Activated CD8-positive, alpha-beta memory T cell treated with anti-CD3 and anti-CD28 coated beads, Interleukin-2, amount 10 ng/mL, durations not matched to agents 7 days and 5 days (primary cell): Measurements from ENCODE around the gene NUP214. TPM values are rescaled to one million over a fixed set of nuclear protein-coding genes. Genes with fewer than 3 reads are reported as not detected.
"Not testable (repeated sequence)": the region's sequence is repeated elsewhere in the genome, so short reads cannot be mapped to it uniquely, and the experiment has no call there.

Experiments
- ATAC-seq: fragments of 150-1000 bp; cut with Tn5 transposase; one replicate; pipeline ENCODE4 v1.10.0; 2021; ENCODE audit warnings: moderate library complexity
- CTCF ChIA-PET: fragments of 350-600 bp; sonication (Branson Sonifier 250); formaldehyde crosslinking; loops from one replicate; lab custom pipeline; 2021; ENCODE audit warnings: antibody characterized with exemption; lab: Charles Lee
- DNase-seq: peaks from one replicate; pipeline ENCODE4 v3.0.0-alpha.2; 2020
- H3K27ac Mint-ChIP-seq: one replicate; pipeline ENCODE4 v1.8.0; 2021; ENCODE audit warnings: mild to moderate bottlenecking, mixed read lengths
- H3K27me3 Mint-ChIP-seq: one replicate; pipeline ENCODE4 v1.8.0; 2021; ENCODE audit warnings: mixed read lengths
- H3K36me3 Mint-ChIP-seq: one replicate; pipeline ENCODE4 v1.8.0; 2021; ENCODE audit warnings: mild to moderate bottlenecking, mixed read lengths
- H3K4me1 Mint-ChIP-seq: one replicate; pipeline ENCODE4 v1.8.0; 2021; ENCODE audit warnings: mixed read lengths
- H3K4me3 Mint-ChIP-seq: one replicate; pipeline ENCODE4 v1.8.0; 2021; ENCODE audit warnings: mild to moderate bottlenecking, moderate library complexity, mixed read lengths
- H3K9me3 Mint-ChIP-seq: one replicate; pipeline ENCODE4 v1.8.0; 2022; ENCODE audit warnings: low read depth, mixed read lengths
- total RNA-seq, 2 experiments: library from RNA; stranded (reverse); gene quantifications; one replicate each; pipeline ENCODE4 v1.2.3, GENCODE V29; 2021

Gene NUP214
- total RNA-seq, 2 experiments from 2014 or later, result 58.3 to 79.9 TPM

DNA sequence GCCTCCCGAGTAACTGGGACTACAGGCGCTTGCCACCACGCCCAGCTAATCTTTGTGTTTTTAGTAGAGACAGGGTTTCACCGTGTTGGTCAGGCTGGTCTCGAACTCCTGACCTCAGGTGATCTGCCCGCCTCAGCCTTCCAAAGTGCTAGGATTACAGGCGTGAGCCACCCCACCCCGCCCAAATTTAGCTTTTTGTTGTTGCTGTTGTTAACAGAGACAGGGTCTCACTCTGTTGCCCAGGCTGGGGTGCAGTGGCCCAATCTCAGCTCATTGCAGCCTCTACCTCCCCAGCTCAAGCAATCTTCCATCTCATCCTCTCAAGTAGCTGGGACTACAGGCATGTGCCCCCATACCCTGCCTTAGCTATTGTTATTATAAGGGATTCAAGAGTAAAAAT, 25.5 kb upstream of the NUP214 start:
- CTCF ChIA-PET, result interaction anchor here (1.3 to 1.7 kb wide), 2 partner anchors 10 to 53 kb away, joined by 4 to 7 read pairs; no protein-coding TSS in a partner anchor
- peaks cover 30% of the 10 kb centered on the region for H3K27me3 Mint-ChIP-seq
- H3K9me3 Mint-ChIP-seq, ATAC-seq, DNase-seq, H3K4me1 Mint-ChIP-seq, H3K27ac Mint-ChIP-seq, H3K36me3 Mint-ChIP-seq, H3K4me3 Mint-ChIP-seq: not testable (repeated sequence)

DNA sequence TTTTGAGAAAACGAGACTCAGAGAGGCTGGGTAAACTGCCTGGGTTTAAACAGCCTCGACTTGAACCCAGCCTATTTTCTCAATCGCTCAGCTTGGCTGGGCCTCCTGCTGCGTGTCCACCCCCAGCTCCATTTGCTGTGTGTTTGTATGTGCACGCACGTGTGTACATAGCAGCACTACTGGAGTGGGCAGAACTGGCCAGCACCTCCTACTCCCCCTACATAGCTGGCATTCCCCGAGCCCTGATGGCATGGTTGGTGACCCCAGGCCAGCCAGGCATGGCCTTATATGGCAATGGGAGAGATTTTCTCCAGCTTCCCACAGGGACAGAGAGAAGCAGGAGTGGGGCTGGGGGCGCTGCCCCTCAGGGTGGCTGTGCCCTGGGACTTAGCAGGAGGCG, 24.9 kb upstream of the NUP214 start:
- no peaks in the 10 kb centered on the region for H3K36me3 Mint-ChIP-seq
- peaks cover 8% of the 10 kb centered on the region for H3K4me1 Mint-ChIP-seq
- H3K27me3 Mint-ChIP-seq, result peaks cover 24% of the 10 kb centered on the region
- DNase-seq, result no peak
- H3K4me3 Mint-ChIP-seq, result no peak overlapping the region
- CTCF ChIA-PET, result interaction anchor here (0.8 to 1.4 kb wide), 2 partner anchors 54 to 236 kb away, joined by 3 to 7 read pairs; no protein-coding TSS in a partner anchor
- no peaks in the 10 kb centered on the region for H3K9me3 Mint-ChIP-seq
- no peak overlapping the region for H3K27ac Mint-ChIP-seq
- ATAC-seq, result no peak

DNA sequence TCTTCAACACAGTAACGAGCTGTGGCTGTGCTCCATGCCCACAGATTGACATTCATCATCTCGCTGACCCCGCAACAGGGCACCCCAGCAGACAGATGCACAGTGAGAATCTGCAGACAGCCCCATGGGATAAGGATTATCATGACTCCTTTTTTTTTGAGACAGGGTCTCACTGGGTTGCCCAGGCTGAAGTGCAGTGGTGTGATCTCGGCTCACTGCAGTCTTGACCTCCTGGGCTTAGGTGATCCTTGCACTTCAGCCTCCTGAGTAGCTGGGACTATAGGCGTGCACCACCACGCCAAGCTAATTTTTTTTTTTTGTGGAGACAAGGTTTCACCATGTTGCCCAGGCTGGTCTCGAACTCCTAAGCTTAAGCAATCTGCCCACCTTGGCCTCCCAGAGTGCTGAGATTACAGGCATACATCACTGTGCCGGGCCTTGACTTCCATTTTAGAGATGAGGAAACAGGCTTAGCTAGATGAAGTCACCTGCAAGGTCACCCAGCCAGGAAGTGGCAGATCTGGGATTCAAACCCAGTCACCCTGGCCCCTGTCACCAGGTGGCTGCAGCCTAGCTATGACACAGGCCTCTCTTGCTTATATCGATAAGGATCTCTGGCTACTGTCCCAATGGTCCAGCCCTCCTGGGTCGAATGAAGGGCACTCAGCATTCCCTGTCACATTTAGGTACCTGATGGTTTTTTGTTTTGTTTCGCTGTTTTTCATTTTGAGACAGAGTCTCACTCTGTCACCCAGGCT, 24.0 kb upstream of the NUP214 start:
- no peak overlapping the region for H3K27ac Mint-ChIP-seq
- peaks cover 4% of the 10 kb centered on the region for H3K4me1 Mint-ChIP-seq
- H3K4me3 Mint-ChIP-seq, result no peak overlapping the region
- ATAC-seq (peak; percentile 27), DNase-seq (no peak)
- H3K9me3 Mint-ChIP-seq, result no peaks in the 10 kb centered on the region
- CTCF ChIA-PET, result interaction anchor here (1.3 to 1.4 kb wide), 2 partner anchors 55 to 235 kb away, joined by 4 to 7 read pairs; no protein-coding TSS in a partner anchor
- H3K27me3 Mint-ChIP-seq, result peaks cover 17% of the 10 kb centered on the region
- H3K36me3 Mint-ChIP-seq, result no peaks in the 10 kb centered on the region

DNA sequence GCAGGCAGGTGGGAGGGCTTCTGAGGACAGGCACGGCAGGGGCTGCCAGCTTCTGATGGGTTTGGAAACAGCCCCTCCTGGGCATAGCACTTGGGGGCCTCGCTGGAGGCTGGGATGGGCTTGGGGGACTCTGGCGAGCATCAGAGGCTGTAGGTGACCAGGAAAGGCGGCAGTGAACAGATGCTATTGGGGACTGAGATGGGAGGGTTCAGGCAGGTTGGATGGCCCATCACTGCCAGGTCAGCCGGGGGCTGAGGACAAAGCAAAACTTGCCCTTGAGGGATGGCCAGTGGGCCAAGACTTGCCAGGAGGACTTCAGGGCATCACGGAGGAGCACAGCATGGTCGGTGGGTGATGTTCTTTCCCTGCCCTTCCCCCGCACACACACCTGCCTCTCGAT, 22.4 kb upstream of the NUP214 start:
- CTCF ChIA-PET, result no interaction called here
- DNase-seq (no peak), ATAC-seq (no peak)
- H3K27ac Mint-ChIP-seq, result no peak overlapping the region
- no peaks in the 10 kb centered on the region for H3K4me1 Mint-ChIP-seq
- H3K27me3 Mint-ChIP-seq, result peaks cover 10% of the 10 kb centered on the region
- no peak overlapping the region for H3K4me3 Mint-ChIP-seq
- no peaks in the 10 kb centered on the region for H3K36me3 Mint-ChIP-seq
- no peaks in the 10 kb centered on the region for H3K9me3 Mint-ChIP-seq

DNA sequence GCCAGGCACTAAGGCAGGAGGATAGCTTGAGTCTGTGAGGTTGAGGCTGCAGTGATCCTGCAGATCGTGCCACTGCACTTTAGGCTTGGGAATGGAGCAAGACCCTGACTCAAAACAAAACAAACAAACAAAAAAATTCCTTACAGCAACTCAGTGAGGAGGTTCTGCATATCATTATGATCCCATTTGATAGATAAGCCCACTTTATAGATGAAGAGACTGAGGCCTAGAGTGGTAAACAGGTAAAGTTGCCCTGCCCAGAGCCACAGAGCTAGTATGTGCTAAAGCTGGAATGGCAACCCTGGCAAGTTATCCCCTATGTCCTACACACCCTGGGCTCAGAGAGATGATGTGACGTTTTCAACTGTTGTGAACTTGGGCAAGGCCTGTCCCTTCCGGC, 21.9 kb upstream of the NUP214 start:
- ATAC-seq (no peak), DNase-seq (no peak)
- Mint-ChIP-seq H3K36me3 (no peaks in the 10 kb centered on the region), H3K9me3 (no peaks in the 10 kb centered on the region), H3K27ac (no peak overlapping the region), H3K4me3 (no peak overlapping the region), H3K4me1 (no peaks in the 10 kb centered on the region), H3K27me3 (peaks cover 8% of the 10 kb centered on the region)
- CTCF ChIA-PET, result no interaction called here

DNA sequence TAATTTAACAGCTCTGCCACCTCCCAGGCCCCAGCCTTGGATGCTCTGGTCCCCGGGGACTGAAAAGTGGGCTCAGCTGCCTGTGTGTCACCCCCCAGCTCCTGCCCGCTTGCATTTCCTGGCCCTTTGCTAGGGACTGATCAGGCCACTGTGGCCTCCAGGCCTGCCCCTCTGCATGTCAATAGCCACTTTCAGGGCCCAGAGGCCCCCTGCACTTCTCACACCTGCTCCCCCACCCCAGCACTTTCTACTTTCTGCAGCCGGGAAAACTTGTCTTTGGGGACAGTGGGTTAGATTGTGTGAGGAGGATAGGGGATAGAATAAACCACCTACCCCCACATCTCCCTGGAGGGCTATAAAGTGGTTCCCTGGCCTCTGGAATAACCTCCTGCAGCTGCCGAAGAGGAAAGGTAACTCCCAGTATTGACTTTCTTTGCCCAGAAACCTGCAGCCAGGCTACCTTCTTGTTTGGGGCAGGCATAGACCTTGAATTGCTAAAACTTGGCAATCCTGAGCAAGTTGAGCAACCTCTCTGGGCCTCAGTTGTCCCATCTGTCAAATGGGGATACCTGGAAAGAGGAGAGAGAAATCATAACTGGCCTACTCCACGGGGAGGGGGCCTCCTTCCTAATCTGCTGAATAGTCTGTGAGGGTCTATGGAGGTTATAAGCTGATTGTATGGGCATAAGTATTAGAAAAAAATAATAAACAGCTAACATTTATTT, 21.2 kb upstream of the NUP214 start:
- Mint-ChIP-seq H3K4me3 (no peak overlapping the region), H3K4me1 (no peaks in the 10 kb centered on the region), H3K27ac (no peak overlapping the region), H3K36me3 (no peaks in the 10 kb centered on the region), H3K27me3 (peaks cover 6% of the 10 kb centered on the region), H3K9me3 (no peaks in the 10 kb centered on the region)
- ATAC-seq (no peak), DNase-seq (no peak)
- CTCF ChIA-PET, result interaction anchor here (1.0 kb wide), 1 partner anchor 232 kb away, joined by 3 read pairs; no protein-coding TSS in a partner anchor

DNA sequence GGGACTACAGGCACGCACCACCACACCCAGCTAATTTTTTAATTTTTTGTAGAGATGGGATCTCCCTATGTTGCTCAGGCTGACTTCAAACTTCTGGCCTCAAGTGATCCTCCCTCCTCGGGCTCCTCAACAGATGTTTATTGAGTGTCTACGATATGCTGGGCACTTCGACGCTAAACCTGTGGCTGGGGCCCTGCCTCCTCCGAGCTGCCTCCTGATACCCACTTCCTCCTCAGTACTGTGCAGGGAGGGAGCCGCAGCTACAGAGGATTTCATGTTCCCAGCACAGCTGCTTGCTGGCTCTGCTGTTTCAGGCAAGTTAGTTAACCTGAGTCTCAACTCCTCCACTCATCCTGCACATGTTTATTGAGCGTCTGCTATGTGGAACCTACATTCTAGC, 19.4 kb upstream of the NUP214 start:
- no peak for ATAC-seq
- H3K36me3 Mint-ChIP-seq, result no peaks in the 10 kb centered on the region
- H3K27me3 Mint-ChIP-seq, result peaks cover 6% of the 10 kb centered on the region
- CTCF ChIA-PET, result interaction anchor here (1.1 kb wide), 1 partner anchor 230 kb away, joined by 3 read pairs; no protein-coding TSS in a partner anchor
- no peak overlapping the region for H3K4me3 Mint-ChIP-seq
- no peaks in the 10 kb centered on the region for H3K9me3 Mint-ChIP-seq
- H3K27ac Mint-ChIP-seq, result no peak overlapping the region
- H3K4me1 Mint-ChIP-seq, result no peaks in the 10 kb centered on the region
- DNase-seq, result no peak

DNA sequence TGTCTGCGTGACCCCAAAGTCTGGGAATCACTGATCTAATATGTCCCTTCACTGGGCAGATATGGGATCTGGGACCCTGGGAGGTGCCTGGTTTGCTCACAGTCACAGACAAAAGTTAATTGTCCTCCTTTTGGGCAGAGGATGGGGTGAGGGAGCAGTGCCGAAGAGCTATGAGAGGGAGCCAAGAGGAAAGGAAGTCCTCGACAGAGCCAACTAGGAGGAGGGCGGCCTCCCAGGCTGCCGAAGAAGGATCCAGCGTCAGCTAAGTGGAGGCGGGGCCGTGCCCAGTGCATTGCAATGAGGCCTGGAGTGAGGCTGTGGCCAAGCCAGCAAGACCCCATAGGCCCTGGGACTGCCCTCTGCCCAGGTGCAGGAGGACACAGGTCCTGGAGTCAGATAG, 17.6 kb upstream of the NUP214 start:
- Mint-ChIP-seq H3K4me1 (no peaks in the 10 kb centered on the region), H3K36me3 (no peaks in the 10 kb centered on the region), H3K27me3 (peaks cover 6% of the 10 kb centered on the region), H3K9me3 (no peaks in the 10 kb centered on the region), H3K4me3 (no peak overlapping the region), H3K27ac (no peak overlapping the region)
- ATAC-seq (no peak), DNase-seq (no peak)
- CTCF ChIA-PET, result interaction anchor here (1.5 kb wide), 1 partner anchor 9 kb away, joined by 4 read pairs; no protein-coding TSS in a partner anchor

DNA sequence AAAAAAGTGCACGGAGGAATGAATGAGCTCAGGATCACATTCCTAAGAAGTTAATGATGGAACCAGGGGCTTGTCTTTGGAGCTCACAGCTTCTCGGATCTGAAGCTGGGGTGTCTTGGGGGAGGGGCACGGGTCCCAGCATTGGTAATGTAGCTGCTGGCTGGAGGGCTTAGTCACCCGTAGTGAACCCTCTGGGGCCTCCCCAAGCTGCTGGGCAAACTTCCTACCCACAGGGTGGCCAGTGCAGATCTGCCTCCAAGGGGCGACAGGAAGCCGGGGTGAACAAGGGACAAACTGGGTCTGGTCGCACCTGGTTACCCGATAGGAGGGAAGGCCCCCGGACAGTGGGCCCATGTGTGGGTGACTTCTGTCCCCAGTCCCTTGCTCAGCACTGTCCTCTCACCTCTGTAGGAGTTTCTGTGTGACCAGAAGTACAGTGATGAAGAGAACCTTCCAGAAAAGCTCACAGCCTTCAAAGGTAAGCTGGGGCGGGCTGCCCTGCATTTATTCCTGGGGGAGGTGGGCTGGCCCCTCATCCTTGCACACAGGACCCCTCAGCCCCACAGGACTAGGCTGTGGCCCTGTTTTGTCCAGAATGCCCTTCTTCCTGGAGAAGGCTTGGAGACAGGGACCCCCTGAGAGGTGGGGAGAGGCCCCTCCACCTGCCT, 14.1 kb upstream of the NUP214 start:
- Mint-ChIP-seq H3K4me3 (no peak overlapping the region), H3K27me3 (peaks cover 4% of the 10 kb centered on the region), H3K4me1 (no peaks in the 10 kb centered on the region), H3K36me3 (no peaks in the 10 kb centered on the region), H3K9me3 (no peaks in the 10 kb centered on the region), H3K27ac (no peak overlapping the region)
- CTCF ChIA-PET, result interaction anchor here (1.1 kb wide), 1 partner anchor 15 kb away, joined by 3 read pairs; the partner anchor contains the start of gene AIF1L
- no peak for ATAC-seq
- no peak for DNase-seq

DNA sequence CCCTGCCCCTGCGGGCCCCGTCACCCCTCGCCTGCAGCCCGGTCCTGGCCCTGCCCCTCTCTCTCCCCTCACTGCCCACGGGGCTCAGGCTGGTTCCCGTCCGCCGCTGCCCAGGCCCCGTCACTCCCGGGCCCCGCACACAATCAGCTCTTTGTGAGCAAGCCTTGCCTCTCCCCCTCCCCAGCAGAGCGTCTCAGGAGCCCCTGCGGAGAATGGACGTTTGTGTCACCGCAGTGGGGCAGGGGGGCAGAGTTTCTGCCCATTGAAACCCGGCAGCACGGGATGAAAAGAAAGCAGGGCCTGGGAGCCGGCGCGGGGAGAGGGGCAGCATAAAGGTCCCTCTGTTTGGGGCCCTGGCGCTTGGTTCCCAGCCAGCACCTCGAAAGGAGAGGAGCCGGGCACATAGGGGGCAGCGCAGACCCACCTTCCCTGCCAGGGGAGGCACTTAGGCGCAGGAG, 13.5 kb upstream of the NUP214 start:
- Mint-ChIP-seq H3K4me1 (no peaks in the 10 kb centered on the region), H3K27ac (no peak overlapping the region), H3K36me3 (no peaks in the 10 kb centered on the region), H3K27me3 (peaks cover 2% of the 10 kb centered on the region), H3K9me3 (no peaks in the 10 kb centered on the region), H3K4me3 (no peak overlapping the region)
- CTCF ChIA-PET, result interaction anchor here (1.1 kb wide), 1 partner anchor 225 kb away, joined by 4 read pairs; no protein-coding TSS in a partner anchor
- DNase-seq (no peak), ATAC-seq (no peak)

DNA sequence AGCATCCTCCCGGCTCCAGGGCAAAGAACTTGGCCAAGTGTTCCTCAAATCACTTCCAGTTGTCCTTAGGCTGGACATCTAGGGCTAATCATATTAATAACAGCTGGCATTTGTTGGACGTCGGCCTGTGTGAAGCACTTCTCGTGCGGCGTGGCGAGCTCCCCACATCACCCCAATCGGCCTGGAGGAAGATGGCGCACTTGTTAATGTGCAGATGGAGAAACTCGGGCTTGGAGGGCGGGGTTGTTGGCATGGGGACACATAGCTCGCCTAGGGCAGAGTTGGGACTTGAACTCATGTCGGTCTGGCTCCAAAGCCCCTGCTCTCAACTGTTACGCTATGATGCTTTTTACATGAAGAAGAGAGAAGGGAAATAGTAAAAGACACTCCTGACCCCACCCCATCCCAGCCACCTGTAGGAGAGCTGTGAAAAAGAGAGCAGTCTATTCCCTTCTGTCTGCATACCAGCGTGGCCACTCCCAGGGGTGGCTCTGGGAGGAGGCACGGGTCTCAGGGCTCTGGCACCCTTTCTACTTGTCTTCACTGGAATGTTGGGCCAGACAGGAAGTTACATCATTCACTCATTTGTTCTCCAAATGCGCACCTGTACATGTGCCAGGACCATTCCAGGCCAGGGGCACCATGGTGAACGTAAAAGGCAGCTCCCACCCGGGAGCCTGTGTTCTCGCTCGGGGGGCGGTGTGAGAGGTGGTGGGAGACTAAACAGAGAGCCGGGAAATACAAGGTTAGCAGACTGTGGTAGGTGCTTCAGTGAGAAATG, 12.8 kb upstream of the NUP214 start:
- ATAC-seq (no peak), DNase-seq (no peak)
- H3K9me3 Mint-ChIP-seq, result no peaks in the 10 kb centered on the region
- H3K27ac Mint-ChIP-seq, result no peak overlapping the region
- H3K4me1 Mint-ChIP-seq, result no peaks in the 10 kb centered on the region
- H3K36me3 Mint-ChIP-seq, result no peaks in the 10 kb centered on the region
- CTCF ChIA-PET, result interaction anchor here (1.1 kb wide), 1 partner anchor 224 kb away, joined by 4 read pairs; no protein-coding TSS in a partner anchor
- no peak overlapping the region for H3K4me3 Mint-ChIP-seq
- peaks cover 7% of the 10 kb centered on the region for H3K27me3 Mint-ChIP-seq

DNA sequence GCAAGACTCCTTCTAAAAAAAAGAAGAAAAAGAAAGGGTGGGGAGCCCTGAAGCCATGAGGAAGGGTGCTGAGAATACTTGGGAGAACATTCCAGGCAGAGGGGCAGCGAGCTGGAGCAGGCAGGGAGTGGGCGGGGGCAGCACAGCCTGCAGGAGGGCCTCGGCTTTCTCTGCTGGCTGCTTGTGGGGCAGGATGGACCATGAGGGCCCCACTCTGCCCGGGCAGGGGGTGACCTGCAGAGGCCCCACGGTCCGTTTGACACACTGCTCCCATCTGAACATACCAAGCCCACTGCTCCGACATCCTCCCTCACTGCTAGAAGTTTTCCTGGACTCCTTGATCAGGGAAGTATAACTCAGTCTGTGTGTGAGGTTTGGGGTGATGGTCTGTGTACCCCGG, 11.7 kb upstream of the NUP214 start:
- no peaks in the 10 kb centered on the region for H3K36me3 Mint-ChIP-seq
- no peaks in the 10 kb centered on the region for H3K4me1 Mint-ChIP-seq
- no peak for DNase-seq
- H3K27ac Mint-ChIP-seq, result no peak overlapping the region
- peaks cover 14% of the 10 kb centered on the region for H3K27me3 Mint-ChIP-seq
- no peak for ATAC-seq
- CTCF ChIA-PET, result no interaction called here
- no peaks in the 10 kb centered on the region for H3K9me3 Mint-ChIP-seq
- no peak overlapping the region for H3K4me3 Mint-ChIP-seq
